A673 (cell line): Measurements from ENCODE around the gene RPL36AL. TPM values are rescaled to one million over a fixed set of nuclear protein-coding genes. Genes with fewer than 3 reads are reported as not detected.
"Not testable (repeated sequence)": the region's sequence is repeated elsewhere in the genome, so short reads cannot be mapped to it uniquely, and the experiment has no call there.

Experiments
- BruUV-seq: library from RNA; stranded (reverse); fragments of 400-500 nt; replicated peaks from 2 replicates; lab custom pipeline; 2021; lab: Mats Ljungman, UMichigan
- CTCF ChIA-PET: fragments of 300-600 bp; sonication (Branson Sonifier 250); formaldehyde crosslinking; loops from one replicate; lab custom pipeline; 2022; ENCODE audit warnings: antibody characterized with exemption; lab: Charles Lee
- POLR2A ChIA-PET: fragments of 300-600 bp; sonication (Branson Sonifier 250); formaldehyde crosslinking; loops from one replicate; lab custom pipeline; 2022; ENCODE audit warnings: antibody characterized with exemption; ENCODE audit not compliant: low non-redundant PET; lab: Charles Lee
- DNase-seq: peaks from one replicate; pipeline ENCODE4 v3.0.0-alpha.2; 2015; ENCODE audit warnings: low spot score
- H3K27ac ChIP-seq: fragments of 200-600 bp; sonication (generic); 2 replicates; pipeline ENCODE4 v1.5.1; 2016; ENCODE audit warnings: mixed run types, low read depth, mild to moderate bottlenecking, mixed read lengths, antibody characterized with exemption, low read length; ENCODE audit not compliant: poor library complexity, severe bottlenecking
- H3K27me3 ChIP-seq: fragments of 200-600 bp; sonication (generic); replicated peaks from 2 replicates; pipeline ENCODE4 v1.6.1; 2017; ENCODE audit warnings: mixed run types, low read depth, mild to moderate bottlenecking, mixed read lengths, antibody characterized with exemption, low read length; ENCODE audit not compliant: insufficient read depth, poor library complexity
- H3K36me3 ChIP-seq: fragments of 200-600 bp; sonication (generic); 2 replicates; pipeline ENCODE4 v1.6.1; 2016; ENCODE audit warnings: mixed run types, mild to moderate bottlenecking, mixed read lengths, antibody characterized with exemption, low read length; ENCODE audit not compliant: insufficient read depth, poor library complexity, severe bottlenecking
- H3K4me1 ChIP-seq: fragments of 200-600 bp; sonication (generic); 2 replicates; pipeline ENCODE4 v1.6.1; 2017; ENCODE audit warnings: mixed run types, mild to moderate bottlenecking, mixed read lengths, antibody characterized with exemption, low read length; ENCODE audit not compliant: insufficient read depth, poor library complexity, severe bottlenecking
- H3K4me3 ChIP-seq: fragments of 200-600 bp; sonication (generic); 2 replicates; pipeline ENCODE4 v1.5.1; 2016; ENCODE audit warnings: low read depth, mixed run types, mild to moderate bottlenecking, mixed read lengths, low read length; ENCODE audit not compliant: poor library complexity, severe bottlenecking
- H3K9me3 ChIP-seq: fragments of 200-600 bp; sonication (generic); 2 replicates; pipeline ENCODE4 v1.6.1; 2016; ENCODE audit warnings: mixed run types, low read depth, mild to moderate bottlenecking, mixed read lengths, antibody characterized with exemption, low read length; ENCODE audit not compliant: poor library complexity, severe bottlenecking
- CTCF ChIP-seq: fragments of 300-800, 200-600 bp; sonication (generic); conservative IDR thresholded peaks from 2 replicates; pipeline ENCODE4 v1.5.1; 2017; ENCODE audit warnings: low read depth, mild to moderate bottlenecking, antibody characterized with exemption, low read length, moderate library complexity, mixed read lengths
- EZH2 ChIP-seq: fragments of 200-600 bp; sonication (generic); IDR thresholded peaks from 2 replicates; pipeline ENCODE4 v1.6.1; 2017; ENCODE audit warnings: borderline replicate concordance, low read depth, mild to moderate bottlenecking, mixed read lengths, antibody characterized with exemption, low read length; ENCODE audit not compliant: poor library complexity, severe bottlenecking
- intact Hi-C: fragments of 100-400 bp; cut with micrococcal nuclease; formaldehyde crosslinking; loops from one replicate; pipeline ENCODE4 v1.10.0; 2022; ENCODE audit not compliant: unreplicated experiment
- total RNA-seq: library from RNA; stranded (reverse); gene quantifications from 2 replicates; pipeline ENCODE4 v1.2.3, GENCODE V29; 2021

Gene RPL36AL
- total RNA-seq, 1 experiment from 2014 or later: 202 TPM

- ChIA-PET POLR2A (interaction anchor here (0.6 to 0.8 kb wide), 5 partner anchors 20 to 1560 kb away, joined by 3 to 4 read pairs (median 4); no protein-coding TSS in a partner anchor), CTCF (interaction anchor here (0.5 to 1.5 kb wide), 4 partner anchors 9 to 275 kb away, joined by 3 to 5 read pairs (median 4); partner anchors contain the start of genes LRR1, MGAT2 and RPL36AL)
- peak within 1 kb of the TSS; percentile 87 for H3K27ac ChIP-seq
- intact Hi-C loops: no loop called here
- H3K4me3 ChIP-seq: peak within 1 kb of the TSS; percentile 76
- peaks cover 21% of the 10 kb centered on the region for H3K4me1 ChIP-seq
- H3K9me3 ChIP-seq: no peaks in the 10 kb centered on the region
- TF ChIP-seq EZH2 (no peak), CTCF (no peak)
- no TSS peak for BruUV-seq
- peak; percentile 99 for DNase-seq
- peaks cover 33% of the 10 kb centered on the region for H3K36me3 ChIP-seq
- H3K27me3 ChIP-seq: no peaks in the 10 kb centered on the region
These were observed 34.4 kb downstream of the RPL36AL start, which contains the start of gene RPS29 for GRCh38 chr14:49585803-49586672. Gene RPS29, minus strand, starts transcription at chr14:49586380. Its CDS starts 34 bp downstream, at chr14:49586346.

GRCh38 chr14:49584981-49585640 lies 35.3 kb downstream of the RPL36AL start:
- peak; percentile 36 for DNase-seq
- Histone ChIP-seq H3K4me3 (peak overlapping the region; percentile 76), H3K36me3 (peaks cover 33% of the 10 kb centered on the region), H3K4me1 (peaks cover 21% of the 10 kb centered on the region), H3K27ac (peak overlapping the region; percentile 87)
- BruUV-seq, CTCF ChIA-PET, intact Hi-C loops, H3K9me3 ChIP-seq, H3K27me3 ChIP-seq: not testable (repeated sequence)
- POLR2A ChIA-PET: interaction anchor here (0.6 kb wide), 1 partner anchor 1159 kb away, joined by 4 read pairs; no protein-coding TSS in a partner anchor

- BruUV-seq: no TSS peak
- no peak for DNase-seq
- ChIA-PET POLR2A (interaction anchor here (0.6 kb wide), 1 partner anchor 1379 kb away, joined by 3 read pairs; no protein-coding TSS in a partner anchor), CTCF (no interaction called here)
- Histone ChIP-seq H3K4me3 (peak overlapping the region; percentile 76), H3K27me3 (no peaks in the 10 kb centered on the region), H3K4me1 (peaks cover 21% of the 10 kb centered on the region), H3K36me3 (peaks cover 33% of the 10 kb centered on the region), H3K9me3 (no peaks in the 10 kb centered on the region), H3K27ac (peak overlapping the region; percentile 87)
- intact Hi-C loops: no loop called here
- no peak for TF ChIP-seq EZH2
- TF ChIP-seq CTCF: no peak
These were observed 36.4 kb downstream of the RPL36AL start for GRCh38 chr14:49584058-49584457.
